Smooth muscle cell (in vitro differentiated cells): ENCODE data around the gene WFS1. TPM values are rescaled to one million over a fixed set of nuclear protein-coding genes. Genes with fewer than 3 reads are reported as not detected.

Experiments used
- DNase-seq: peaks from one replicate; lab custom pipeline; 2025; ENCODE audit not compliant: unreplicated experiment; lab: John Stamatoyannopoulos, UW
- H2AFZ ChIP-seq: fragments of 200-600 bp; sonication (generic); 2 replicates; pipeline ENCODE4 v1.6.0; 2016; ENCODE audit warnings: antibody characterized with exemption, low read depth, mild to moderate bottlenecking
- H3F3A ChIP-seq: fragments of 200-600 bp; sonication (generic); 2 replicates; pipeline ENCODE4 v1.6.0; 2017; ENCODE audit warnings: antibody characterized with exemption, low read depth
- H3K27ac ChIP-seq: fragments of 200-600 bp; sonication (generic); 2 replicates; pipeline ENCODE4 v1.5.1; 2016; ENCODE audit warnings: low read depth, mild to moderate bottlenecking
- H3K27me3 ChIP-seq: fragments of 200-600 bp; sonication (generic); 2 replicates; pipeline ENCODE4 v1.6.1; 2016; ENCODE audit warnings: low read depth, mild to moderate bottlenecking
- H3K36me3 ChIP-seq: fragments of 200-600 bp; sonication (generic); 2 replicates; pipeline ENCODE4 v1.5.1; 2016; ENCODE audit warnings: low read depth
- H3K4me1 ChIP-seq: fragments of 200-600 bp; sonication (generic); 2 replicates; pipeline ENCODE4 v1.5.1; 2016; ENCODE audit warnings: low read depth
- H3K4me2 ChIP-seq: fragments of 200-600 bp; sonication (generic); 2 replicates; pipeline ENCODE4 v1.6.0; 2016; ENCODE audit warnings: mild to moderate bottlenecking
- H3K4me3 ChIP-seq: fragments of 200-600 bp; sonication (generic); 2 replicates; pipeline ENCODE4 v1.5.1; 2016; ENCODE audit warnings: mild to moderate bottlenecking
- H3K79me2 ChIP-seq: fragments of 200-600 bp; sonication (generic); 2 replicates; pipeline ENCODE4 v1.6.0; 2016; ENCODE audit warnings: low read depth, mild to moderate bottlenecking
- H3K9ac ChIP-seq: fragments of 200-600 bp; sonication (generic); 2 replicates; pipeline ENCODE4 v1.6.0; 2016; ENCODE audit warnings: low read depth
- H3K9me3 ChIP-seq: fragments of 200-600 bp; sonication (generic); replicated peaks from 2 replicates; pipeline ENCODE4 v1.5.1; 2016; ENCODE audit warnings: low read depth
- H4K20me1 ChIP-seq: fragments of 200-600 bp; sonication (generic); 2 replicates; pipeline ENCODE4 v1.6.0; 2016; ENCODE audit warnings: low read depth
- WGBS: methylation state at CpG from one replicate; pipeline ENCODE4 v1.1.7; 2016; ENCODE audit warnings: low lambda C conversion rate; 5-methylcytosine and 5-hydroxymethylcytosine counted together
- polyA plus RNA-seq: library from polyadenylated mRNA; unstranded; fragments of >200 nt; fragmentation: Nextera tagmentation; extraction: Ambion mirVana; gene quantifications from 2 replicates; pipeline ENCODE4 v1.2.1, GENCODE V29; 2016
- total RNA-seq: library from RNA; depleted of rRNA; stranded (reverse); fragments of >200 nt; gene quantifications from 2 replicates; pipeline ENCODE4 v1.2.3, GENCODE V29; 2014
- TF ChIP-seq, protein P1 (sequence below): fragments of 200-600 bp; sonication (generic); IDR thresholded peaks from 2 replicates; pipeline ENCODE4 v1.5.1; 2017; ENCODE audit warnings: borderline replicate concordance, mild to moderate bottlenecking, antibody characterized with exemption; ENCODE audit not compliant: insufficient read depth, poor library complexity, severe bottlenecking

The WFS1 gene
- total and polyA plus RNA-seq, 2 experiments from 2014 or later: 28.6 to 30.2 TPM

GRCh38 chr4:6342530-6343293 is 73.1 kb downstream of the WFS1 start:
- no peaks in the 10 kb centered on the region for H3F3A ChIP-seq
- no peak overlapping the region for H3K4me2 ChIP-seq
- H3K79me2 ChIP-seq: no peaks in the 10 kb centered on the region
- no peaks in the 10 kb centered on the region for H3K4me1 ChIP-seq
- no peak overlapping the region for H3K4me3 ChIP-seq
- H3K36me3 ChIP-seq: no peaks in the 10 kb centered on the region
- H4K20me1 ChIP-seq: no peaks in the 10 kb centered on the region
- no peak overlapping the region for H3K27ac ChIP-seq
- no peak for DNase-seq
- TF ChIP-seq, protein P1, sequence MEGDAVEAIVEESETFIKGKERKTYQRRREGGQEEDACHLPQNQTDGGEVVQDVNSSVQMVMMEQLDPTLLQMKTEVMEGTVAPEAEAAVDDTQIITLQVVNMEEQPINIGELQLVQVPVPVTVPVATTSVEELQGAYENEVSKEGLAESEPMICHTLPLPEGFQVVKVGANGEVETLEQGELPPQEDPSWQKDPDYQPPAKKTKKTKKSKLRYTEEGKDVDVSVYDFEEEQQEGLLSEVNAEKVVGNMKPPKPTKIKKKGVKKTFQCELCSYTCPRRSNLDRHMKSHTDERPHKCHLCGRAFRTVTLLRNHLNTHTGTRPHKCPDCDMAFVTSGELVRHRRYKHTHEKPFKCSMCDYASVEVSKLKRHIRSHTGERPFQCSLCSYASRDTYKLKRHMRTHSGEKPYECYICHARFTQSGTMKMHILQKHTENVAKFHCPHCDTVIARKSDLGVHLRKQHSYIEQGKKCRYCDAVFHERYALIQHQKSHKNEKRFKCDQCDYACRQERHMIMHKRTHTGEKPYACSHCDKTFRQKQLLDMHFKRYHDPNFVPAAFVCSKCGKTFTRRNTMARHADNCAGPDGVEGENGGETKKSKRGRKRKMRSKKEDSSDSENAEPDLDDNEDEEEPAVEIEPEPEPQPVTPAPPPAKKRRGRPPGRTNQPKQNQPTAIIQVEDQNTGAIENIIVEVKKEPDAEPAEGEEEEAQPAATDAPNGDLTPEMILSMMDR: no peak
- no peak overlapping the region for H3K9ac ChIP-seq
- no peak overlapping the region for H2AFZ ChIP-seq
- H3K27me3 ChIP-seq: peaks cover 11% of the 10 kb centered on the region
- 93% methylated on average over 23 of the region's 23 CpGs for WGBS
- H3K9me3 ChIP-seq: no peaks in the 10 kb centered on the region

- Histone ChIP-seq H3K36me3 (no peaks in the 10 kb centered on the region), H3K27me3 (no peaks in the 10 kb centered on the region), H3K9me3 (no peaks in the 10 kb centered on the region), H3K9ac (no peak overlapping the region), H3K4me3 (no peak overlapping the region), H4K20me1 (no peaks in the 10 kb centered on the region), H3K4me1 (no peaks in the 10 kb centered on the region), H3K27ac (no peak overlapping the region), H3K79me2 (no peaks in the 10 kb centered on the region), H3K4me2 (no peak overlapping the region), H2AFZ (no peak overlapping the region), H3F3A (no peaks in the 10 kb centered on the region)
- TF ChIP-seq, protein P1: no peak
- 74% methylated on average over 11 of the region's 11 CpGs for WGBS
- DNase-seq: no peak
These were observed 74.3 kb downstream of the WFS1 start for GRCh38 chr4:6343939-6344408.

- Histone ChIP-seq H3K9me3 (no peaks in the 10 kb centered on the region), H3K36me3 (no peaks in the 10 kb centered on the region), H3K4me1 (no peaks in the 10 kb centered on the region), H3K9ac (no peak overlapping the region), H4K20me1 (no peaks in the 10 kb centered on the region), H2AFZ (no peak overlapping the region), H3K27me3 (no peaks in the 10 kb centered on the region), H3K4me3 (no peak overlapping the region), H3K27ac (no peak overlapping the region), H3K4me2 (no peak overlapping the region), H3F3A (no peaks in the 10 kb centered on the region), H3K79me2 (no peaks in the 10 kb centered on the region)
- WGBS: 88% methylated on average over 27 of the region's 27 CpGs
- DNase-seq: no peak
- TF ChIP-seq, protein P1: no peak
These were observed 75.6 kb downstream of the WFS1 start for GRCh38 chr4:6345096-6345830.
